ENCODE measurements around the gene HPGDS.
"Not testable (repeated sequence)": the region's sequence is repeated elsewhere in the genome, so short reads cannot be mapped to it uniquely, and the experiment has no call there.

The HPGDS gene

DNA sequence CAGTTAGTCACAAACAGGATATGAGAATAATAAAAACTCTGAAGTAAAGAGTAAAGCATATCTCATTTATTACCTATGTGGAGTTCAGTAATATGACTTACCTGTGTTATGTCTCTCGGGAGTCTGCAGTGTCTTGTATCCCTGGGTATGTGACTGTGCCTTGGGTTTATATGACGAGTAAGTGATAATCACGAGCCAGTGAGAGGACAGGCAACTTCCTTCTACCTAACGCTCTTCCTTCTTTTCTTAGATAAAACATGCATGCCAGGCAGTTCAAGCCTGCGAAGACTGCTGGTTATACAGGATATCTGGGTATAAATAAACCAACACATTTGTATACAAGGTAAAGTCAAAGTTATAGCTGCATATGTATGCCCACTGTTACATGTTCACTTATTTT lies at the start of gene HPGDS:
TSS of gene HPGDS (minus strand) at position 143 of the 400 bp plus-strand sequence. CDS start 8,207 bp downstream, outside the sequence.
- no peak for DNase-seq

- DNase-seq, result peak; percentile 12
Observed at GRCh38 chr4:94390804-94391410, 48.3 kb upstream of the HPGDS start.

GRCh38 chr4:94389595-94390267 lies 47.1 kb upstream of the HPGDS start:
- DNase-seq, result no peak

- not testable (repeated sequence) for DNase-seq
Observed at GRCh38 chr4:94387965-94388364, 45.3 kb upstream of the HPGDS start.

GRCh38 chr4:94385452-94385851 lies 42.8 kb upstream of the HPGDS start:
- not testable (repeated sequence) for DNase-seq

- DNase-seq, result not testable (repeated sequence)
Observed at GRCh38 chr4:94382891-94383290, 40.3 kb upstream of the HPGDS start.

GRCh38 chr4:94378047-94378446 lies 35.4 kb upstream of the HPGDS start:
- no peak for DNase-seq

DNA sequence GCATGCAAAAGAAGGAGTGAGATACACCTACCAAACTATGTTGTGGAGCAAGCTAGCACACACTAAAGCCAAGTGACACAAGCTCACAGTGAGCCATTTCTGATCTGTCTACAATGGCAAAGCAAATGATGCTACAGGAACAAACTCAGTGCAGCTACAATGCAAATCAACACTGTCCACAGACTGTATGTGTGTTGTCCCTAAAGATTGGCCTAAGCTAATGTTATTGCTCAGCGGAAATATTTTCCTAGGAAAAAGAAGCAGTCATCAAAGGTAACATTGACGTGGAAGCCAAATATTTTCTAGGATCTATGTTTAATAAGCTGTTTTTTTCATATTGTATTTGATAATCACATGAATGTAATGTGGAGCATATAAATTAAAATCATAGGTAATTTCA lies 34.7 kb upstream of the HPGDS start:
- no peak for DNase-seq

- no peak for DNase-seq
Observed at GRCh38 chr4:94375364-94375763, 32.7 kb upstream of the HPGDS start.

DNA sequence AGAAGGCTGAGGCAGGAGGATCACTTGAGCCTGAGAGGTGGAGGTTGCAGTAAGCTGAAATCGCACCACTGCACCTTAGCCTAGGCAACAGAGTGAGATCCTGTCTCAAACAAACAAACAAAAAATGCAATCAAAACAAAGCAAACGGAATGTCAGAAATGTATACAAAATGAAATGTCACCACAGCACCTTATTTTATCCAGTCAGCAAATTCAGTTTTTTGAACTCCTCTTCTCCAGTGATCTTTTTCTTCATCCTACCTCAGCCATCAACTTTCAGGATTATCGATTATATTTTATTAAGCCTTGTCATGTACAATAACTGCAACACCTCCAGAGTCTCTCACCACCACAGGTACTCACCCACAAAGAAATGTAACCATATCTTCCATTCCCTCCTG lies 31.1 kb upstream of the HPGDS start:
- DNase-seq, result no peak

DNA sequence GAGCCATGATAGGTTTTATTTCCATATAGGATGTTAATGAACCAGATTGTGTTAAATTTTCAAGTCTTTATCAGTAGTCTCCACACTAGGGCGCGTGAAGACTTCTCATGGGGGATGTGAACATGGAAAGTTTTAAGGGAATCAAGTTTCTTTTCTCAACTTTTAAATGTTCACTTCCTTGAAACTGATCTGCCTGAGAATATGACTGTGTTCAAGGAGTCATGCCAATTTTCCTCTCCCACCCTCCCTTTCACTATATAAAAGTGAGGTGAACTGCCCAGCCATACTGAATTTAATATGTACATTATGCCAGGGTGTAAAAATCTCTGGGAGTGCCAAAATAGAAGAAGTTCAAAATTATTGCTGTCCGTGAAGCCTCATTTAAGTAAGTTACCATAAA lies 30.4 kb upstream of the HPGDS start:
- no peak for DNase-seq

DNA sequence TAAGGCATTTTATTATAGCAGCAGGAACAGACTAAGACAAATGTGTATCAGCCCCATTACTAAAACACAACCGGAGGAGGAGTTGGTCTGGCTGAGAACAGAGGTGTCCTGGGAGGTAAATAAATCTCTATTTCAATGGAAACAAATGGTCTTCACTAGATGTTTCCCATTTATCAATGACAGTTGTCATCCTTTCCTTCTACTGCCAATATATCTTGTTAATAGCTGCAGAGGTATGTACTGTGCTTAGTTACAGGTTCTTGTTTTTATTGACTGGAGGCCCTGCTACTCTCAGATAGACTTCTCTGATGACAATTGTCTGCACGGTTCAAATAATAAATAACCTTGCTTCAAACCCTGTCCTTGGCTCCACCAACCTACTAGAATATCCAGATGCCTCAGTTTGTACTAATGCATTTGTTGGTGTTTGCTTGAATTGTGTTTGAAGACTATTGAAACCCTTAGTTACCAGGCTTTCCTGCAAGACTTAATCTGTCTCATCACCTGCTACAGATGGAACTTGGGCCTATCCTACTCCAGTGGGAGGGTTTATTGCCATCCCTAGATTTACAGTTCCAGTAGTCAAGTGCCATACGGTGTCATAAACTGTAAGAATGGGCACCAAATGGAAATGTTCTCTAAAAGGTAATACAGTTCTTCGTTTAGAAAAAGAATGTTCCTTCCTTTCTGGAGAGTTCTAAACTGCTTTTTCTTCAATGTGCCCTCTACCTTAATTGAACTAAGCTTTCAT lies 29.8 kb upstream of the HPGDS start:
- no peak for DNase-seq

DNA sequence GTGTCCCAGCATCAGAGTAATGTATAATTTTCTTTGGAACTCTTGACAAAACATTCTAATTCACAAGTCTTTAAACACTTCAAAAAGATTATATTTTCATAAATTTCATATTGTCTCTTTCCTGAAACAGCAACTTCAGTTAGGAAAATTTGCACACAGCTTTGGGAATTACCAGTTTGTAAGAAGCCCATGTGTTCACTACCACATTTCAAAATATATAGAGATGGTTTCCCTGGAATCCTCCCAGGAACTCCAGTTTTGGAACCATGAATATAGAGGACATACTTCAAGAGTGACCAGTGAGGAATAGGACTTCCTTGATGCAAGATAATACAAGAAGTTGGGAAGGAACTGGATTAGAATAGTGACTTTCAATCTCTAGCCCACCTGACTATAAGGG lies 28.7 kb upstream of the HPGDS start:
- no peak for DNase-seq

GRCh38 chr4:94370533-94371254 lies 28.1 kb upstream of the HPGDS start:
- DNase-seq, result no peak

DNA sequence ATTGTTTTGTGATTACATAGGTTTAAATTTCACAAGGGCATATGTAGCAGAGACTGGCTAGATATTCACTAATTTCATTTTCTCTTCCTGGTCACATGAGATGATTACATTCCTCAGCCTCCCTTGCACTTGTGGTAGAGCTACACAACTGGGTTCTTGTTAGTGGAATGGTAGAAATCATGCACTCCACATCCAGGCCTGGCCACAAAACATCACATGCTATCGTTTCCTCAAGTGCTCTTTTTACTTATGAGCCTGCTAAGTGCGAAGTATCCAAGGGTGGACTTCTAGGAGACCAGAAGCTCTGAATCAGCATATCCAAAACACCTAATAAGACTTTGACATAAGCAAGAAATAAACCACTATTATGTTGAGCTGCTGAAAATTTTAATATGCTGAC lies 26.4 kb upstream of the HPGDS start:
- DNase-seq, result no peak

DNA sequence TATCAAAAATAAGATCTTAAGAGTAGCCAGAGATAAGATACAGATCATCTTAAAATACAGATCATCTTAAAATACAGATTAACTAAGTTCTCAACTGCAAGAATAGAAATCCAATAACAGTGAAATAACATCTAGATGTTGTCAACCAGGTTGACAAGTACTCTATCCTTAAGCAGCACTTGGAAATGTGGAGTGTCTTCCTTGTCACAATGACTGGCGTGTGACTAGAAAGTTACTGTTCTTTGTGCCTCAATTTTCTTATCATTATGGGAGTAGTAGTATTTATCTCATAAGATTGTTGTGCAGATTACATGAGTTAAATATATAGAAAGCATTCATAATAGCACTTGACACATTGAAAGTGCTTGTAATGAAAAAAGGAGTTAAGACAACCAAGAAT lies 25.8 kb upstream of the HPGDS start:
- DNase-seq, result no peak

DNA sequence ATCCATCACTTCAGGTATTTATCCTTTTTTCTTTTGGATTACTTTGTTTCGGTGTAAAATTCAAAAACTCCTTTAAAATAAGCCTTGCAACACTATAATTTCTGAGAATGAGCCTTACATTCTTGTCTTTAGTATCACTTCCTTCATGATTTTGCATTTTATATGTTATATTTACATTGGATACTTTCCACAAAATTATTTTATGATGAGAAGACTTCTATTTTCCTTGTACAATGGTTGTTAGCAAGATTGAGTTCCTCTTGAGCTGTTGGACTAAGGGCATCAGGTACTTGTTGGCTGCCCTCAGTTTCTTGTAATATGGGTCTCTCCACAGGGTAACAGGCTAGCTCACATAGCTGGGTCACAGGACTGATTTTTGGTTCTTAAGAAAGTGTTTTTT lies 22.7 kb upstream of the HPGDS start:
- no peak for DNase-seq

DNA sequence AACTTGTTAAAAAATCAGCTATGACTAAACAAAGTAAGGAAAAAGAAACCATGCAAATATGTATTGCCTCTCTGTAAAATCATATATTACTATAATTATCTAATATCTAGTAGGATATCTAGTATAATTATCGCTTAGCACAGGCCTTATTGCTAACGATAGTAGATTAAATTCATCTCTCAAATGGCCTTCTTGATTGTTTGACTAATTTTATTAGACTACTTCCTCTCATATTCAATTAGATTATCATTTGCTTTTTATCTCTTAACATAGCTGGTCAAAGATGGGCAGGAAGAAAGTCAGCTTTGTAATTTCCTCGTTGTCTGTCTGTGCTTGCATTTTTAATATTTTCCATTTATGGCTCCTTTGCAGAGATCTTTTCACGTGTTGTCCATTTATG lies 21.9 kb upstream of the HPGDS start:
- no peak for DNase-seq

- no peak for DNase-seq
Observed at GRCh38 chr4:94363136-94363655, 20.6 kb upstream of the HPGDS start.

- DNase-seq, result no peak
Observed at GRCh38 chr4:94359838-94360237, 17.2 kb upstream of the HPGDS start.

- DNase-seq, result no peak
Observed at GRCh38 chr4:94359221-94359620, 16.6 kb upstream of the HPGDS start.

- no peak for DNase-seq
Observed at GRCh38 chr4:94358101-94358500, 15.5 kb upstream of the HPGDS start.

DNA sequence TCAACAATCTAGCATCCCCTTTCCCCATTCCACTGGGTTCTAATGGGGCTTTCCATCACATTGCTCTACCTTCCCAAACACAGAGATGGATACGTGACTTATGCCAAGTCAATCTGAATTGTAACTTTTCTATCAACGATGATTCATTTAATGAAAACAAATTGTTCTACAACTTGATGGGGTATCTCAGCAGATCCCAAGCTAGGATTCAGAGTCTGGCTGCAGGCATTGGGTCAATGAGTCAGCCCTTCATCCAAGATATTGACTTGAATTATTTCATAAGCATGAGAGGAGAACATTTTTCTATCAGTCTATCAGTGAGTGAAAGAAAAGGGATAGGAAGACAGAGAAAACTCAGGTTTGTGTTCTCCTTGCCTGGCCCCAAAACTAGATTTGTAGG lies 15.0 kb upstream of the HPGDS start:
- DNase-seq, result no peak

Measured in activated naive CD4-positive, alpha-beta T cell treated with anti-CD3 and anti-CD28 coated beads, Interleukin-2, amount 50 U/mL, for 16 hours (primary cell).